ENCODE data around the gene VAX1.

DNA sequence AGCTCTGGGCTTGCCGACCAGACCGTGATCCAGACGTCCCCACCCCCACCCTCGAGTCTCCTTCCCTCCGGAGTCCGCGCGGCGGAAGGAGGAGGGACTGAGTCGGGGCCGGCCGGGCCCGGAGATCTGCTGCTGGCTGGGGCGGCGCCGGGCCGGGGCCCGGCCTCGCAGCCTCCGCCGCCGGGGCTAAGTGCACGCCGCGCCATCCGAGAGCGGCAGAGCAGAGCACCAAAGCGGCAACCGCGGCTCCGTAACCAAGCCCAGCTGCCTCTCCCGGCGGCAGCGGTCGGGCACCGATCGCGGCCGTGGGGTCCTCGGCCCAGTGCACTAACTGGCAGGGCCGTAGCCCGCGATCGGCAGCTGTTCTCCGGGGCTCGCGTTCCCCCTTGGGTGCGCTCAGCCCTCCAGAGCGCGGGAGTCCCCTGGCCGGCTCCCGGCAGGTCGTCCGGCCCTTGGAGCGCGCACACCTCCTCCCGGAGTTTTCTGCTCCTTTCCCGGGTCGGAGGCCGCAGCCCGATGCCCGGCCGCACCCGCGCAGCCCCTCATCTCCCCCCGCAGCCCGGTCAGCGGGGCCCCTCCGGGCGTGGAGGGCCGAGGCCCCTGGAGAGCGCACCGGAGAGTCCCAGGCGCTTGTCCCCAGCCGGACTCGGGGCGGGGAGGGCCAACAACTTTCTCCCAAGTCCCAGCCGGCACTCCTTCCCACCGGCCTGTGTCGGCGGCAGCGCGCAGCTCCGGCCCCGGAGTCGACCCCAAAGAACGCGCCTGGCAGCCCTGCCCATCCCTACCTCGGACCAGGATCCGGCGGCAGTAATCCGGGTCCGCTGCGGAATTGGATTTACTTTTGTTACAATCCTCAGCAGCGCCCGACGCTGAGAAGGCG, 799 bp downstream of the VAX1 start:
- TF ChIP-seq, protein P1, sequence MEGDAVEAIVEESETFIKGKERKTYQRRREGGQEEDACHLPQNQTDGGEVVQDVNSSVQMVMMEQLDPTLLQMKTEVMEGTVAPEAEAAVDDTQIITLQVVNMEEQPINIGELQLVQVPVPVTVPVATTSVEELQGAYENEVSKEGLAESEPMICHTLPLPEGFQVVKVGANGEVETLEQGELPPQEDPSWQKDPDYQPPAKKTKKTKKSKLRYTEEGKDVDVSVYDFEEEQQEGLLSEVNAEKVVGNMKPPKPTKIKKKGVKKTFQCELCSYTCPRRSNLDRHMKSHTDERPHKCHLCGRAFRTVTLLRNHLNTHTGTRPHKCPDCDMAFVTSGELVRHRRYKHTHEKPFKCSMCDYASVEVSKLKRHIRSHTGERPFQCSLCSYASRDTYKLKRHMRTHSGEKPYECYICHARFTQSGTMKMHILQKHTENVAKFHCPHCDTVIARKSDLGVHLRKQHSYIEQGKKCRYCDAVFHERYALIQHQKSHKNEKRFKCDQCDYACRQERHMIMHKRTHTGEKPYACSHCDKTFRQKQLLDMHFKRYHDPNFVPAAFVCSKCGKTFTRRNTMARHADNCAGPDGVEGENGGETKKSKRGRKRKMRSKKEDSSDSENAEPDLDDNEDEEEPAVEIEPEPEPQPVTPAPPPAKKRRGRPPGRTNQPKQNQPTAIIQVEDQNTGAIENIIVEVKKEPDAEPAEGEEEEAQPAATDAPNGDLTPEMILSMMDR (IDR thresholded peaks at IDR 0.05; ENCODE audit: low read length), result no peak
- TF ChIP-seq EZH2 (IDR thresholded peaks at IDR 0.05; ENCODE audit: borderline replicate concordance, low read length), result no peak
